HCT116 (cell line): Measurements from ENCODE around the gene SGCA. TPM values are rescaled to one million over a fixed set of nuclear protein-coding genes. Genes with fewer than 3 reads are reported as not detected.

ENCODE experiments used
- ATAC-seq: fragments of 200-7000 bp; cut with Tn5 transposase; 2 replicates; pipeline ENCODE4 v1.9.1; 2020; ENCODE audit warnings: mild to moderate bottlenecking, moderate library complexity
- BruUV-seq: library from RNA; stranded (reverse); fragments of 400-500 nt; replicated peaks from 2 replicates; lab custom pipeline; 2021; lab: Mats Ljungman, UMichigan
- CTCF ChIA-PET: fragments of 300-600 bp; sonication (Branson Sonifier 250); formaldehyde crosslinking; loops from one replicate; lab custom pipeline; 2021; ENCODE audit warnings: antibody characterized with exemption; lab: Charles Lee
- POLR2A ChIA-PET: fragments of 300-600, 350-600 bp; sonication (Branson Sonifier 250); formaldehyde crosslinking; loops from one replicate; lab custom pipeline; 2021; ENCODE audit warnings: antibody characterized with exemption; lab: Charles Lee
- RAD21 ChIA-PET, 2 experiments: fragments of 300-600 bp; sonication (Branson Sonifier 250); formaldehyde crosslinking; loops; one replicate each; lab custom pipeline; 2023; ENCODE audit warnings: low total read pairs in 2 of 2; ENCODE audit not compliant: uncharacterized antibody in 2 of 2, unreplicated experiment in 2 of 2, low non-redundant PET in 1 of 2; lab: Charles Lee
- DNase-seq: peaks from one replicate; pipeline ENCODE4 v3.0.0-alpha.2; 2010; ENCODE audit warnings: low read depth, low spot score
- H2AFZ ChIP-seq: fragments of 200-600 bp; shearing (Covaris generic), sonication (generic); 2 replicates; pipeline ENCODE4 v1.6.1; 2017; ENCODE audit warnings: low read depth, mixed run types, mixed read lengths, antibody characterized with exemption, low read length; ENCODE audit not compliant: poor library complexity, severe bottlenecking
- H3K27ac ChIP-seq: 2 replicates; pipeline ENCODE4 v1.5.1; 2012; ENCODE audit warnings: low read depth, low read length
- H3K27me3 ChIP-seq: fragments of 200-600 bp; sonication (generic); 2 replicates; pipeline ENCODE4 v1.6.1; 2016; ENCODE audit warnings: mixed run types, low read length, mixed read lengths; ENCODE audit not compliant: insufficient read depth
- H3K36me3 ChIP-seq, 2 experiments: fragments of 200-500 bp in 1 of 2; fragments of 200-600 bp in 1 of 2; sonication (Bioruptor generic) in 1 of 2; sonication (generic) in 1 of 2; 2 replicates each; pipeline versions ENCODE4 v1.5.1 to v1.6.1; 2014 to 2016; ENCODE audit warnings: low read length in 2 of 2, inconsistent platforms in 1 of 2, mixed read lengths in 1 of 2, mixed run types in 1 of 2; ENCODE audit not compliant: insufficient read depth in 2 of 2, control insufficient read depth in 1 of 2
- H3K4me1 ChIP-seq, 2 experiments: fragments of 200-600 bp in 1 of 2; sonication (generic) in 1 of 2; 2 replicates each; pipeline versions ENCODE4 v1.5.1 to v1.6.1; 2012 to 2017; ENCODE audit warnings: low read length in 2 of 2, inconsistent platforms in 1 of 2, mild to moderate bottlenecking in 1 of 2, mixed read lengths in 1 of 2, mixed run types in 1 of 2, moderate library complexity in 1 of 2; ENCODE audit not compliant: insufficient read depth in 2 of 2, control insufficient read depth in 1 of 2
- H3K4me2 ChIP-seq: fragments of 200-600 bp; sonication (generic); 2 replicates; pipeline ENCODE4 v1.6.1; 2017; ENCODE audit warnings: mixed run types, low read length, mixed read lengths
- H3K4me3 ChIP-seq, 2 experiments: fragments of 200-600 bp in 1 of 2; sonication (generic) in 1 of 2; replicated peaks in 1 of 2; 2 replicates each; pipeline ENCODE4 v1.5.1; 2011 to 2016; ENCODE audit warnings: low read length in 2 of 2, control low read depth in 1 of 2, low read depth in 1 of 2, mild to moderate bottlenecking in 1 of 2, mixed read lengths in 1 of 2, mixed run types in 1 of 2
- H3K79me2 ChIP-seq: fragments of 200-600 bp; sonication (generic); 2 replicates; pipeline ENCODE4 v1.6.1; 2017; ENCODE audit warnings: mild to moderate bottlenecking, mixed run types, low read length, moderate library complexity, mixed read lengths; ENCODE audit not compliant: insufficient read depth
- H3K9ac ChIP-seq: fragments of 200-600 bp; sonication (generic); 2 replicates; pipeline ENCODE4 v1.6.1; 2016; ENCODE audit warnings: low read length, mixed read lengths
- H3K9me2 ChIP-seq: fragments of 200-600 bp; sonication (generic), shearing (Covaris generic); 2 replicates; pipeline ENCODE4 v1.6.1; 2017; ENCODE audit warnings: mixed run types, mild to moderate bottlenecking, moderate library complexity; ENCODE audit not compliant: insufficient read depth
- H3K9me3 ChIP-seq, 2 experiments: fragments of 200-500 bp in 1 of 2; fragments of 200-600 bp in 1 of 2; sonication (Bioruptor generic) in 1 of 2; sonication (generic) in 1 of 2; 2 replicates each; pipeline ENCODE4 v1.6.1; 2014 to 2017; ENCODE audit warnings: low read length in 2 of 2, mixed read lengths in 2 of 2, inconsistent platforms in 1 of 2, low read depth in 1 of 2, mild to moderate bottlenecking in 1 of 2, mixed run types in 1 of 2, moderate library complexity in 1 of 2; ENCODE audit not compliant: control insufficient read depth in 1 of 2, insufficient read depth in 1 of 2
- H4K20me1 ChIP-seq: fragments of 200-600 bp; sonication (generic), shearing (Covaris generic); 2 replicates; pipeline ENCODE4 v1.6.1; 2017; ENCODE audit warnings: mixed run types, mild to moderate bottlenecking, moderate library complexity; ENCODE audit not compliant: insufficient read depth
- CBX3 ChIP-seq: IDR thresholded peaks from 2 replicates; pipeline ENCODE4 v1.6.1; 2012; ENCODE audit warnings: low read depth
- EGR1 ChIP-seq: IDR thresholded peaks from 2 replicates; pipeline ENCODE4 v1.6.1; 2012; ENCODE audit warnings: low read depth
- ELF1 ChIP-seq: IDR thresholded peaks from 2 replicates; pipeline ENCODE4 v1.6.1; 2012; ENCODE audit warnings: low read depth, borderline replicate concordance
- EZH2phosphoT487 ChIP-seq: fragments of 200-600 bp; IDR thresholded peaks from 2 replicates; pipeline ENCODE4 v1.6.1; 2018; ENCODE audit warnings: antibody characterized with exemption, borderline replicate concordance
- JUND ChIP-seq: IDR thresholded peaks from 2 replicates; pipeline ENCODE4 v1.6.1; 2012
- POLR2A ChIP-seq: IDR thresholded peaks from 2 replicates; pipeline ENCODE4 v1.7.0; 2011; ENCODE audit warnings: borderline replicate concordance; ENCODE audit not compliant: insufficient read depth, insufficient read length; ENCODE audit errors: extremely low read depth
- POLR2AphosphoS5 ChIP-seq: IDR thresholded peaks from 2 replicates; pipeline ENCODE4 v1.6.1; 2011; ENCODE audit warnings: mild to moderate bottlenecking, low read depth, low read length, moderate library complexity
- SIN3A ChIP-seq: IDR thresholded peaks from 2 replicates; pipeline ENCODE4 v1.6.1; 2012; ENCODE audit warnings: low read depth
- SP1 ChIP-seq: IDR thresholded peaks from 2 replicates; pipeline ENCODE4 v1.6.1; 2012; ENCODE audit warnings: low read depth
- ZFX ChIP-seq: fragments of 450-650 bp; IDR thresholded peaks from 2 replicates; pipeline ENCODE4 v1.6.1; 2017
- ZNF274 ChIP-seq: fragments of 200-500 bp; sonication (Bioruptor generic); IDR thresholded peaks from 2 replicates; pipeline ENCODE4 v1.6.1; 2014; ENCODE audit warnings: mild to moderate bottlenecking, low read depth, low read length, inconsistent platforms
- intact Hi-C: fragments of 100-400 bp; cut with micrococcal nuclease; formaldehyde crosslinking; loops from 2 replicates; pipeline ENCODE4 v1.10.0; 2022
- total RNA-seq: library from RNA; stranded (reverse); gene quantifications from one replicate; pipeline ENCODE4 v1.2.1, GENCODE V29; 2021; ENCODE audit not compliant: unreplicated experiment
- TF ChIP-seq, protein P1 (sequence below): IDR thresholded peaks from 2 replicates; pipeline ENCODE4 v1.6.1; 2012
- TF ChIP-seq, protein P2 (sequence below): IDR thresholded peaks from 2 replicates; pipeline ENCODE4 v1.6.1; 2012
- TF ChIP-seq, protein P3 (sequence below): IDR thresholded peaks from 2 replicates; pipeline ENCODE4 v1.6.1; 2012; ENCODE audit warnings: low read depth
- TF ChIP-seq, protein P4 (sequence below): IDR thresholded peaks from 2 replicates; pipeline ENCODE4 v1.6.1; 2011; ENCODE audit warnings: mild to moderate bottlenecking, low read length, moderate library complexity; ENCODE audit not compliant: insufficient replicate concordance; ENCODE audit errors: extremely low read depth

Gene SGCA
- total RNA-seq, 1 experiment from 2014 or later = 0.37 TPM

DNA sequence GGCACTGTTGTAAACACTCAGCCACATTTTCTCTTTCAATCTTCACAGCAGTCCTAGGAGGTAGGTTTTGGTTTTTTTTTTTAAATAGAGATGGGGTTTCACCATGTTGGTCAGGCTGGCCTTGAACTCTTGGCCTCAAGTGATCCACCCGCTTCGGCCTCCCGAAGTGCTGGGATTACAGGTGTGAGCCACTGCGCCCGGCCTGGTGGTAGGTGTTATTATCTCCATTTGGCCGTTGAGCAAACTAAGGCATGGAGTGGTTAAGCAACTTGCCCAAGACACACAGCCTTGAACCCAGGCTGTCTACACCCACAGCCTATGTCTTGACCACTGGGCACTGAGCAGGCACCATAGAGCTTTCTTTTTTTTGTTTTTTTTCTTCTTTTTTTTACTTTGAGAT, 8.6 kb downstream of the SGCA start:
- Histone ChIP-seq H3K27ac (no peak overlapping the region), H3K9ac (no peak overlapping the region), H3K27me3 (no peaks in the 10 kb centered on the region), H3K36me3 (no peaks in the 10 kb centered on the region), H3K4me2 (no peak overlapping the region), H3K4me3 (no peak overlapping the region), H4K20me1 (no peaks in the 10 kb centered on the region), H3K9me3 (no peaks in the 10 kb centered on the region), H3K4me1 (peaks cover 41 to 74% of the 10 kb centered on the region in 2 experiments), H2AFZ (no peak overlapping the region), H3K9me2 (no peaks in the 10 kb centered on the region), H3K79me2 (no peaks in the 10 kb centered on the region)
- TF ChIP-seq, protein P1, sequence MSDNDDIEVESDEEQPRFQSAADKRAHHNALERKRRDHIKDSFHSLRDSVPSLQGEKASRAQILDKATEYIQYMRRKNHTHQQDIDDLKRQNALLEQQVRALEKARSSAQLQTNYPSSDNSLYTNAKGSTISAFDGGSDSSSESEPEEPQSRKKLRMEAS = no peak
- TF ChIP-seq, protein P2, sequence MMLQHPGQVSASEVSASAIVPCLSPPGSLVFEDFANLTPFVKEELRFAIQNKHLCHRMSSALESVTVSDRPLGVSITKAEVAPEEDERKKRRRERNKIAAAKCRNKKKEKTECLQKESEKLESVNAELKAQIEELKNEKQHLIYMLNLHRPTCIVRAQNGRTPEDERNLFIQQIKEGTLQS = no peak
- TF ChIP-seq POLR2AphosphoS5 (no peak), JUND (no peak)
- POLR2A ChIA-PET = no interaction called here
- intact Hi-C loops = no loop called here
- BruUV-seq = no TSS peak
- RAD21 ChIA-PET = no interaction called here
- CTCF ChIA-PET = interaction anchor here (0.8 to 1.7 kb wide), 3 partner anchors 11 to 25 kb away, joined by 3 to 8 read pairs (median 6); no protein-coding TSS in a partner anchor
- ATAC-seq = no peak
- no peak for DNase-seq

DNA sequence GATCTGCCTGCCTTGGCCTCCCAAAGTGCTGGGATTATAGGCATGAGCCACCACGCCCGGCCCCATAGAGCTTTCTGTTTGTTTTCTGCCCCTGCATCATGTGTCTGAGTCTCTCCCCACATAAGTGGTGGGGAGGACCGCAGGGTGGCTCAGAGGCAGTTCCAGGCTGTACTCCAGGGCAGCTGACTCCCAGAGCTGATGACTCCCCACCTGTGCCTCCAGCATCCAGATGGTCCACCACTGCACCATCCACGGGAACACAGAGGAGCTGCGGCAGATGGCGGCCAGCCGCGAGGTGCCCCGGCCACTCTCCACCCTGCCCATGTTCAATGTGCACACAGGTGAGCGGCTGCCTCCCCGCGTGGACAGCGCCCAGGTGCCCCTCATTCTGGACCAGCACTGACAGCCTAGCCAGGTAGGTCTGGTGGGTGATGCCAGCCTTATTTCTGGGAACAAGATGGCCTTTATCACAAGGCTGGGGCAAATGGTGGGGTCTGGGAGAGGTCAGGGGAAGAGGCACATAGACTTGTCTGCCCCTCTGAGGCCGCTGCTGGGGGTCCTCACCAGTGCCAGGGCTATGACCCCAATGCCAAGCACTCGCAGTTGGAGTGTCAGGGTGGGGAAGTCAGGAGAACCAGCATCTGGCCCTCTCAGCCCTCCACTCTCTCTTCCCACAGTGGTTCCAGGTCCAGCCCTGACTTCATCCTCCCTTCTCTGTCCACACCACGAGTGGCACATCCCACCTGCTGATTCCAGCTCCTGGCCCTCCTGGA, 9.4 kb downstream of the SGCA start:
- no peaks in the 10 kb centered on the region for H3K36me3 ChIP-seq
- POLR2A ChIA-PET = no interaction called here
- RAD21 ChIA-PET = no interaction called here
- intact Hi-C loops = no loop called here
- no TSS peak for BruUV-seq
- H3K4me3 ChIP-seq = no peak overlapping the region
- peaks cover 41 to 70% of the 10 kb centered on the region in 2 experiments for H3K4me1 ChIP-seq
- no peaks in the 10 kb centered on the region for H3K9me2 ChIP-seq
- ATAC-seq (no peak), DNase-seq (no peak)
- no peak overlapping the region; the same call in 1 of the 2 replicates for H3K27ac ChIP-seq
- no peak overlapping the region for H3K4me2 ChIP-seq
- no peaks in the 10 kb centered on the region for H3K27me3 ChIP-seq
- CTCF ChIA-PET = interaction anchor here (0.9 kb wide), 1 partner anchor 25 kb away, joined by 6 read pairs; no protein-coding TSS in a partner anchor
- no peaks in the 10 kb centered on the region for H3K79me2 ChIP-seq
- H3K9ac ChIP-seq = no peak overlapping the region
- H2AFZ ChIP-seq = no peak overlapping the region
- no peaks in the 10 kb centered on the region for H4K20me1 ChIP-seq
- no peaks in the 10 kb centered on the region for H3K9me3 ChIP-seq
- TF ChIP-seq POLR2A (no peak), SP1 (no peak), ZNF274 (no peak), EGR1 (no peak), JUND (no peak), EZH2phosphoT487 (no peak), SIN3A (no peak), CBX3 (no peak), ELF1 (no peak), ZFX (no peak)
- TF ChIP-seq, protein P3, sequence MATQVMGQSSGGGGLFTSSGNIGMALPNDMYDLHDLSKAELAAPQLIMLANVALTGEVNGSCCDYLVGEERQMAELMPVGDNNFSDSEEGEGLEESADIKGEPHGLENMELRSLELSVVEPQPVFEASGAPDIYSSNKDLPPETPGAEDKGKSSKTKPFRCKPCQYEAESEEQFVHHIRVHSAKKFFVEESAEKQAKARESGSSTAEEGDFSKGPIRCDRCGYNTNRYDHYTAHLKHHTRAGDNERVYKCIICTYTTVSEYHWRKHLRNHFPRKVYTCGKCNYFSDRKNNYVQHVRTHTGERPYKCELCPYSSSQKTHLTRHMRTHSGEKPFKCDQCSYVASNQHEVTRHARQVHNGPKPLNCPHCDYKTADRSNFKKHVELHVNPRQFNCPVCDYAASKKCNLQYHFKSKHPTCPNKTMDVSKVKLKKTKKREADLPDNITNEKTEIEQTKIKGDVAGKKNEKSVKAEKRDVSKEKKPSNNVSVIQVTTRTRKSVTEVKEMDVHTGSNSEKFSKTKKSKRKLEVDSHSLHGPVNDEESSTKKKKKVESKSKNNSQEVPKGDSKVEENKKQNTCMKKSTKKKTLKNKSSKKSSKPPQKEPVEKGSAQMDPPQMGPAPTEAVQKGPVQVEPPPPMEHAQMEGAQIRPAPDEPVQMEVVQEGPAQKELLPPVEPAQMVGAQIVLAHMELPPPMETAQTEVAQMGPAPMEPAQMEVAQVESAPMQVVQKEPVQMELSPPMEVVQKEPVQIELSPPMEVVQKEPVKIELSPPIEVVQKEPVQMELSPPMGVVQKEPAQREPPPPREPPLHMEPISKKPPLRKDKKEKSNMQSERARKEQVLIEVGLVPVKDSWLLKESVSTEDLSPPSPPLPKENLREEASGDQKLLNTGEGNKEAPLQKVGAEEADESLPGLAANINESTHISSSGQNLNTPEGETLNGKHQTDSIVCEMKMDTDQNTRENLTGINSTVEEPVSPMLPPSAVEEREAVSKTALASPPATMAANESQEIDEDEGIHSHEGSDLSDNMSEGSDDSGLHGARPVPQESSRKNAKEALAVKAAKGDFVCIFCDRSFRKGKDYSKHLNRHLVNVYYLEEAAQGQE = no peak
- TF ChIP-seq, protein P4, sequence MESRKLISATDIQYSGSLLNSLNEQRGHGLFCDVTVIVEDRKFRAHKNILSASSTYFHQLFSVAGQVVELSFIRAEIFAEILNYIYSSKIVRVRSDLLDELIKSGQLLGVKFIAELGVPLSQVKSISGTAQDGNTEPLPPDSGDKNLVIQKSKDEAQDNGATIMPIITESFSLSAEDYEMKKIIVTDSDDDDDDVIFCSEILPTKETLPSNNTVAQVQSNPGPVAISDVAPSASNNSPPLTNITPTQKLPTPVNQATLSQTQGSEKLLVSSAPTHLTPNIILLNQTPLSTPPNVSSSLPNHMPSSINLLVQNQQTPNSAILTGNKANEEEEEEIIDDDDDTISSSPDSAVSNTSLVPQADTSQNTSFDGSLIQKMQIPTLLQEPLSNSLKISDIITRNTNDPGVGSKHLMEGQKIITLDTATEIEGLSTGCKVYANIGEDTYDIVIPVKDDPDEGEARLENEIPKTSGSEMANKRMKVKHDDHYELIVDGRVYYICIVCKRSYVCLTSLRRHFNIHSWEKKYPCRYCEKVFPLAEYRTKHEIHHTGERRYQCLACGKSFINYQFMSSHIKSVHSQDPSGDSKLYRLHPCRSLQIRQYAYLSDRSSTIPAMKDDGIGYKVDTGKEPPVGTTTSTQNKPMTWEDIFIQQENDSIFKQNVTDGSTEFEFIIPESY = no peak
